NCI-H2081 treated with DMSO at 0.1 percent for 48 hours (cell line): ENCODE results near the gene SPNS3.

ENCODE experiments used
- DNase-seq: peaks from one replicate; lab custom pipeline; 2025; lab: John Stamatoyannopoulos, UW

SPNS3 gene

GRCh38 chr17:4433515-4434031 is at the start of gene SPNS3:
SPNS3 (plus strand) TSS chr17:4433940; CDS start chr17:4433968, 28 bp downstream.
- no peak for DNase-seq

- no peak for DNase-seq
These were observed 47.3 kb upstream of the SPNS3 start for GRCh38 chr17:4386406-4386805.

DNA sequence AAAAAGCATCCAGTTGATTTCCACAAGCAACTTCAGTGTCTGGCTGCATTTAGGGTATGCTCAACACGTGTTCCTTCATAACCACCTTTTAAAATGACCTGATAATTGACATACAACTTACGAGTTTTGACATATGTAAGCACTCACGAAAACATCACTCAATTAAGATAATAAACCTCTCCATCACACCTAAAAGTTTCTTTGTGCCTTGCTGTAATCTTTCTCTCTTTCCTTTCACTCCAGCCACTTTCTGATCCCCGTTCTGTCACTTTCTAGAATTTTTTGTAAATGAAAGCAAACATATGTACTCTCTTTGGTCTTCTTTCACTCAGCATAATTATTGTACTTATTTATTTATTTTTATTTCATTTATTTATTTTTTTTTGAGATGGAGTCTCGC is 46.6 kb upstream of the SPNS3 start:
- DNase-seq = no peak

- DNase-seq = no peak
These were observed 44.7 kb upstream of the SPNS3 start for GRCh38 chr17:4389079-4389478.

GRCh38 chr17:4393806-4394205 is 39.9 kb upstream of the SPNS3 start:
- DNase-seq = no peak

DNA sequence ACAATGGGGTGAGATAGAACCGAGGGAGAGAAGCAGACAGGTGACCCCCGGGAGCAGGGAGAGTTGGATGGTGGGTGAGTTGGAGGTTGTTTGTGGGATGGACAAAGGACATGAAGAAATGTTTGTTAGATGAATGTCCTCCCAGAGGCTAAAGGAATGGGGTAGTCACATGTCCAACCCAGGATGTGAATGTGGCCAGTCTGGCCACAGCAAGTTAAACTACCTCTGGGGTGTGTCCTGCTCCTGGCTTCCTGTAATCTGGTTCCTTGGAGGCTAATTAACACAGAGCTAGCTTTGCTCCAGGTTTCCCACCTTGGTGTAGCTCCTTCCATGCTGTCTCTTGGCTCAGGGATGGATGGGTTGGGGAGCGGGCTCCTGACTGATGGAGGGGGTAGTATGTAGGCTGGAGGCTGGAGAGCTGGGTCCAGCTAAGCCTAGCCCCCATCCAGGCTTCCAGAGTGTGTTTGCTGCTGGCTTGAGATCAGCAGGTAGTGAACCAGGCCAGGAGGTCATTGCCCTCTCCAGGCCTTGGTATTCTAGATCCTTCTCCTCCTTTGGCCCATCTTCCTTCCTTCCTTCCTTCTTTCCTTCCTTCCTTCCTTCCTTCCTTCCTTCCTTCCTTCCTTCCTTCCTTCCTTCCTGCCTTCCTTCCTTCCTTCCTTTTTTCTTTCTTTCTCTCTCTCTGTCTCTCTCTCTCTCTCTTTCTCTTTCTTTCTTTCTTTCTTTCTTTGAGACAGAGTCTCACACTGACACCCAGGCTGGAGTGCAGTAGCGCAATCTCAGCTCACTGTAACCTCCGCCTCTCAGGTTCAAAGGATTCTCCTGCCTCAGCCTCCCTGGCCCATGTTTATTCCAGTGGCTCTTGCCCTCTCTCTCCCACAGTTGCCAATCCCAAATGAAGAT is 39.3 kb upstream of the SPNS3 start:
- no peak for DNase-seq

DNA sequence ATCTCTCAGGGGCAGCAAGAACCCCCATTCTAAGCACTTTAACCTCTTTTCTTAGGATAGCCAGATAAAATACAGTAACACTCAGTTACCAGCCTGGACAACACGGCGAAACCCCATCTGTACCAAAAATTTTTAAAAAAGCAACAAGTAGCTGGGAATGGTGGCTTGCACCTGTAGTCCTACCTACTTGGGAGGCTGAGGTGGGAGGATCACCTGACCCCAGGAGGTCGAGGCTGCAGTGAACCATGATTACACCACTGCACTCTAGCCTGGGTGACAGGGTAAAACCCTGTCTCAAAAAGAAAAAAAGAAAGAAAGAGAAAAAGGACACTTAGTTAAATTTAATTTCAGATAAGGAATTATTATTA is 38.6 kb upstream of the SPNS3 start:
- no peak for DNase-seq

DNA sequence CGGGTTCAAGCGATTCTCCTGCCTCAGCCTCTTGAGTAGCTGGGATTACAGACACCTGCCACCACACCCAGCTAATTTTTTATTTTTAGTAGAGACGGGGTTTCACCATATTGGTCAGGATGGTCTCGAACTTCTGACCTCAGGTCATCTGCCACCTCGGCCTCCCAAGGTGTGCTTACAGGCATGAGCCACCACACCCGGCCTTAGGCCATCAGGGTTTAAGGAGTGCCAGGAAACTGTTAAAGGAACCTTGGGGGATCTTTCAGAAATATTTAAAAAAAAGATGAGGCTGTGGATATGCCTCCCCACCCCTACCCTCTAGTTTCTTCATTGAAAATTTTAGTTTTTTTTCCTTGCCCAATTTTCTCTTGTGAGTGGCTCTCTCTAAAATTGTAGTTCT is 35.9 kb upstream of the SPNS3 start:
- no peak for DNase-seq

DNA sequence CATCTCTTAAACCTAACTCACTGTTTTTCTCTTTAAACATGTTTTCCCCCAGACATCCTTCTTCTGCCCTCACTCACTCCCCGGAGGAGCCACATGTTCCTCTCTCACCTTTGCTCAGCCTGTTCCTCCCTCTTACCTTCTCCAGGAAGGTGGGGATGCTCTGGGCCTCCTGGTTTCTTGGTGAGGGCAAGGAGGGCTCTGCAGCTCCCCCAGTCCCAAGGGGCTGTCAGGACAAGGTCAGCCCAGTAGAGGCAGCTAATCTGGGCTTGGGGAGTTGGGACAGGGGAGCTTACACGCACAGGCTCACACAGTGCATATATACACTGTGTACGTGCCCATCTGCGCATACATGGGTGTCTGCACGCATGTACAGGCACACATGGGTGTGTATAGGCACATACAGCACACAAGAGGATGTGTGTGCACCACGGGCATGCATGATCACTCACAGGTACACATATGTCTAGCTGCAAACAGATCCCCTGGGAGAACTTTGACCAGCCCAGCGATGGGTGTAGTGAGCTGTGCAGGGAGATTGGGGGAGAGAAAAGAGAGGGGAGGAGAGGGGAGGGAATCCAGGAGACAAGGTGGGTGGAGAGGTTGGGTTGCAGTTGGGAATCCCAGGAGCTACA is 28.6 kb upstream of the SPNS3 start:
- DNase-seq = no peak

GRCh38 chr17:4405699-4406098 is 28.0 kb upstream of the SPNS3 start:
- no peak for DNase-seq

GRCh38 chr17:4406386-4406785 is 27.4 kb upstream of the SPNS3 start:
- no peak for DNase-seq

- no peak for DNase-seq
These were observed 26.5 kb upstream of the SPNS3 start for GRCh38 chr17:4407216-4407615.

- DNase-seq = no peak
These were observed 25.9 kb upstream of the SPNS3 start for GRCh38 chr17:4407851-4408250.

- no peak for DNase-seq
These were observed 24.1 kb upstream of the SPNS3 start for GRCh38 chr17:4409659-4410058.

- DNase-seq = no peak
These were observed 22.5 kb upstream of the SPNS3 start for GRCh38 chr17:4411201-4411600.

DNA sequence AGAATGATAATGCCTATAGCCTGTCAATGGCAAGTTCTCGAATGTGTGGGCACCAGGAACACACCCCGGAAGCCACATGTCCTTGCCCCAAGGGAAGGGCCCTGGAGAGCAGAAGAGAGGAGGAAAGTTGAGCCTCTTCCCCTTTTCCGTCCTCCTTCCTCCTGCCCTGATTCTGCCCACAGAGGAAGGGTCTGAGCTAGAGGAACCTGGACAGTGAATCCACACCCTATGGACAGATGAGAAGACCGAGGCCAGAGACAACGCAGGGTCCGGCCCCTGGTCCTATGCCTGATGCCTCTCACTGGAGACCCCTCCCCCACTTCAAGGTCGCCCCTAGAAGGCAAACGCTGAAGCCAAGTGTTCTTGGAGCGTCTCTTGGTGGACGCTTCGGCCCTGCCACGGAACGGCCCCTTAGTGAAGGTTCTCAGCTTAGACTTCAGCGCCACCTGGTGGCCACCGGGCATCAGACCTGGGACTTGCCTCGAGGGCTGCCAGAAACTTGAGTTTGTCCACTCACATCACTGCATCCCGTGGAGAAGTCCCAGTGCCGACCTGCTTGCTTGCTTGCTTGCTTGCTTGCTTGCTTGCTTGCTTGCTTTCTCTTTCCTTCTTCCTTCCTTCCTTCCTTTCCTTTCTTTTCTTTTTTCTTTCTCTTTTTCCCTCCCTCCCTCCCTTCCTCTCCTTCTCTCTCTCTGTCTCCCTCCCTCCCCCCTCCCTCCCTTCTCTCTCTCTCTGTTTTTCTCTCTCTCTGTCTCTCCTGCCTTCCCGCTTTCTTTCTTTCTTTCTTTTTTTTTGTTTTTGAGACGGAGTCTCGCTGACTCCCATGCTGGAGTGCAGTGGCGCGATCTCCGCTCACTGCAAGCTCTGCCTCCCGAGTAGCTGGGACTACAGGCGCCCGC is 20.6 kb upstream of the SPNS3 start:
- no peak for DNase-seq

- no peak for DNase-seq
These were observed 16.5 kb upstream of the SPNS3 start for GRCh38 chr17:4417129-4417667.

DNA sequence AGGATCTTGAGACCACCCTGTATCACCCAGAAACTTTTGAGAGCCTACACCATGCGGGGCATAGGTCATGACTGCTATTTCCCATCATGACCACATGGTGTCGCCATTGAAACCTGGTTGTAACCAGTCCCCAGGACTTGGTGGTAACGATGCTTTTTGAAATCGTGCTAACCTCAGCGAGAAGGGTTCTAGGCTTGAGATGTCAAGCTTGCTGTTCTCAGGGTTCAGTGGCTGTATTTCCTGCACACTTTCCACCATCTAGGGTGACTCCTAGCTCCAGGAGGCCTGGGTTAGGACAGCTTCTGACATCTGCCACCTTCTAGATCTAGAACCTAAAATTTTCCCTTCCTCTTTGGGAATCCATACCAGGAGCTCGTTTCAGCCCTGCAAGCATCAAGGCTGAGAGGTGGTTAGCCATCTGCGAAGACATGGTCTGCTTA is 13.0 kb upstream of the SPNS3 start:
- no peak for DNase-seq

DNA sequence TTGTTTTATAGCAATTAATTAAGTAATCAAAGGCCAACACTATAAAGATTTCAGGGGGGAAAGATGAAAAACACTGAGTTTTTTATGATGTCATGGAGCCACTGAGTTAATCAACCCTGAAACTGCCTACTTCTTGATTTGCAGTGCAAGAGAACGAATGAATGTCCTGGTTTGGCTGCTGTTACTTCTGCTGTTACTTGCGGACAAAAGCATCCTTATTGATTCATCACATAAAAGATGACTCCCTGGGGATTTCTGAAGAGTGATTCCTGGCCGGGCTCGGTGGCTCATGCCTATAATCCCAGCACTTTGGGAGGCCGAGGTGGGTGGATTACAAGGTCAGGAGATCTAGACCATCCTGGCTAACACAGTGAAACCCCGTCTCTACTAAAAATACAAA is 10.9 kb upstream of the SPNS3 start:
- DNase-seq = no peak

GRCh38 chr17:4425398-4425797 is 8.3 kb upstream of the SPNS3 start:
- no peak for DNase-seq

- DNase-seq = no peak
These were observed 7.1 kb upstream of the SPNS3 start for GRCh38 chr17:4426499-4427208.
